Measurements from ENCODE around the gene IMMP2L.

IMMP2L gene

GRCh38 chr7:110620110-110620735, 942.1 kb downstream of the IMMP2L start:
- no peak for TF ChIP-seq CTCF (IDR thresholded peaks at IDR 0.05; ENCODE audit: borderline replicate concordance, insufficient read depth, low read depth, low read length)
- H3K4me3 ChIP-seq (ENCODE audit: low read depth, low read length): no peak overlapping the region

Measured in GM12875 (cell line).